IMR-90 (cell line): ENCODE measurements around the gene ZNF613. TPM values are rescaled to one million over a fixed set of nuclear protein-coding genes. Genes with fewer than 3 reads are reported as not detected.

Source experiments
- ATAC-seq: fragments of 200-7000 bp; cut with Tn5 transposase; 2 replicates; pipeline ENCODE4 v1.9.1; 2020; ENCODE audit warnings: low read depth, mild to moderate bottlenecking, moderate library complexity
- BruUV-seq: library from RNA; stranded (reverse); fragments of 400-500 nt; replicated peaks from 2 replicates; lab custom pipeline; 2021; lab: Mats Ljungman, UMichigan
- CTCF ChIA-PET: fragments of 300-600 bp; formaldehyde crosslinking; extraction: SDS; loops from one replicate; lab custom pipeline; 2021; ENCODE audit warnings: antibody characterized with exemption; lab: Yijun Ruan, JAX
- POLR2A ChIA-PET: fragments of 300-600 bp; sonication (Branson Sonifier 250); formaldehyde crosslinking; loops from one replicate; lab custom pipeline; 2022; ENCODE audit warnings: antibody characterized with exemption; ENCODE audit not compliant: unreplicated experiment; lab: Charles Lee
- DNase-seq: peaks from one replicate; pipeline ENCODE4 v3.0.0; 2013
- H2AFZ ChIP-seq: replicated peaks from 2 replicates; pipeline ENCODE3; 2013; ENCODE audit warnings: low read length, mild to moderate bottlenecking; ENCODE audit not compliant: poor library complexity
- H2AK5ac ChIP-seq: 2 replicates; pipeline ENCODE4 v1.6.1; 2013; ENCODE audit warnings: low read depth, low read length, inconsistent platforms
- H2AK9ac ChIP-seq: replicated peaks from 2 replicates; pipeline ENCODE3; 2013; ENCODE audit warnings: mild to moderate bottlenecking, low read depth, low read length, moderate library complexity; ENCODE audit not compliant: poor library complexity
- H2BK120ac ChIP-seq: 2 replicates; pipeline ENCODE4 v1.6.1; 2013; ENCODE audit warnings: low read depth, low read length, inconsistent platforms
- H2BK15ac ChIP-seq: 3 replicates; pipeline ENCODE4 v1.6.1; 2013; ENCODE audit warnings: low read depth, low read length, inconsistent platforms
- H2BK20ac ChIP-seq: 2 replicates; pipeline ENCODE4 v1.6.1; 2013; ENCODE audit warnings: low read depth, mild to moderate bottlenecking, inconsistent platforms, low read length, moderate library complexity
- H2BK5ac ChIP-seq: 2 replicates; pipeline ENCODE4 v1.6.1; 2013; ENCODE audit warnings: mild to moderate bottlenecking, low read depth, low read length, inconsistent platforms; ENCODE audit not compliant: poor library complexity, severe bottlenecking
- H3K14ac ChIP-seq: replicated peaks from 2 replicates; pipeline ENCODE4 v1.6.1; 2013; ENCODE audit warnings: low read depth, low read length, inconsistent platforms
- H3K18ac ChIP-seq: 2 replicates; pipeline ENCODE4 v1.6.1; 2013; ENCODE audit warnings: low read depth, low read length, control low read depth
- H3K23ac ChIP-seq: 2 replicates; pipeline ENCODE4 v1.6.1; 2013; ENCODE audit warnings: low read depth, low read length, inconsistent platforms
- H3K27ac ChIP-seq: 2 replicates; pipeline ENCODE4 v1.5.1; 2013; ENCODE audit warnings: mild to moderate bottlenecking, control low read depth, low read length; ENCODE audit not compliant: insufficient read depth
- H3K27me3 ChIP-seq: 2 replicates; pipeline ENCODE4 v1.6.1; 2013; ENCODE audit warnings: low read length; ENCODE audit not compliant: control insufficient read depth, insufficient read depth
- H3K36me3 ChIP-seq: 2 replicates; pipeline ENCODE4 v1.6.1; 2013; ENCODE audit warnings: low read length, mixed read lengths; ENCODE audit not compliant: control insufficient read depth, insufficient read depth
- H3K4ac ChIP-seq: 2 replicates; pipeline ENCODE4 v1.6.1; 2013; ENCODE audit warnings: low read depth, low read length, inconsistent platforms
- H3K4me1 ChIP-seq: 2 replicates; pipeline ENCODE4 v1.6.1; 2013; ENCODE audit warnings: low read length, mixed read lengths; ENCODE audit not compliant: control insufficient read depth, insufficient read depth
- H3K4me2 ChIP-seq: 2 replicates; pipeline ENCODE4 v1.6.1; 2013; ENCODE audit warnings: low read depth, mild to moderate bottlenecking, control low read depth, low read length, moderate library complexity
- H3K4me3 ChIP-seq: 2 replicates; pipeline ENCODE4 v1.5.1; 2013; ENCODE audit warnings: low read depth, mild to moderate bottlenecking, control low read depth, low read length, moderate library complexity; ENCODE audit not compliant: insufficient read depth
- H3K56ac ChIP-seq: 2 replicates; pipeline ENCODE4 v1.6.1; 2013; ENCODE audit warnings: low read length, inconsistent platforms; ENCODE audit not compliant: insufficient read depth; ENCODE audit errors: extremely low read depth
- H3K79me1 ChIP-seq, 2 experiments: 2 replicates each; pipeline ENCODE4 v1.6.1; 2013; ENCODE audit warnings: low read length in 2 of 2, inconsistent platforms in 1 of 2, low read depth in 1 of 2
- H3K9ac ChIP-seq: 2 replicates; pipeline ENCODE4 v1.6.1; 2013; ENCODE audit warnings: low read depth, low read length, control low read depth
- H3K9me1 ChIP-seq: 2 replicates; pipeline ENCODE4 v1.6.1; 2013; ENCODE audit warnings: low read length, inconsistent platforms; ENCODE audit not compliant: insufficient read depth
- H3K9me3 ChIP-seq: 2 replicates; pipeline ENCODE4 v1.6.1; 2013; ENCODE audit warnings: low read length; ENCODE audit not compliant: control insufficient read depth, insufficient read depth
- H4K20me1 ChIP-seq: 2 replicates; pipeline ENCODE4 v1.6.1; 2013; ENCODE audit warnings: low read length, inconsistent platforms; ENCODE audit not compliant: insufficient read depth
- H4K5ac ChIP-seq: 2 replicates; pipeline ENCODE4 v1.6.1; 2013; ENCODE audit warnings: mild to moderate bottlenecking, low read depth, low read length, control low read depth
- H4K8ac ChIP-seq, 2 experiments: 2 replicates each; pipeline ENCODE4 v1.6.1; 2013; ENCODE audit warnings: low read depth in 2 of 2, low read length in 2 of 2, control low read depth in 1 of 2, inconsistent platforms in 1 of 2
- H4K91ac ChIP-seq: 2 replicates; pipeline ENCODE4 v1.6.1; 2013; ENCODE audit warnings: low read depth, low read length, inconsistent platforms; ENCODE audit not compliant: insufficient read depth
- BHLHE40 ChIP-seq: fragments of 150-350 bp; IDR thresholded peaks from 2 replicates; pipeline ENCODE4 v1.6.1; 2016; ENCODE audit warnings: mild to moderate bottlenecking, low read depth, low read length
- CEBPB ChIP-seq: IDR thresholded peaks from 2 replicates; pipeline ENCODE4 v1.6.1; 2012; ENCODE audit warnings: low read depth, low read length, improper control_type of control experiment
- RAD21 ChIP-seq: IDR thresholded peaks from 2 replicates; pipeline ENCODE4 v1.6.1; 2012; ENCODE audit warnings: low read length, improper control_type of control experiment
- RFX5 ChIP-seq: IDR thresholded peaks from 2 replicates; pipeline ENCODE4 v1.8.0; 2012; ENCODE audit warnings: low read depth, mild to moderate bottlenecking, low read length, moderate library complexity
- WGBS, 2 experiments: methylation state at CpG; one replicate each; pipeline versions ENCODE4 v1.1.5 to v1.1.7; 2013; ENCODE audit warnings: missing lambda C conversion rate in 2 of 2; ENCODE audit not compliant: insufficient read length in 1 of 2; ENCODE audit errors: extremely low coverage in 2 of 2; 5-methylcytosine and 5-hydroxymethylcytosine counted together
- dilution Hi-C: fragments of 300-500 bp; cut with HindIII; formaldehyde crosslinking; loops from one replicate; pipeline ENCODE4 v1.14.3; 2018; ENCODE audit warnings: low sequenced_read_pairs; ENCODE audit not compliant: unreplicated experiment
- in situ Hi-C: fragments of 300-500 bp; cut with MboI; formaldehyde crosslinking; loops from 3 replicates; pipeline ENCODE4 v1.14.3; 2019; ENCODE audit warnings: low sequenced_read_pairs, inconsistent platforms, mixed read lengths
- intact Hi-C: fragments of 100-400 bp; cut with micrococcal nuclease; formaldehyde crosslinking; loops from 2 replicates; pipeline ENCODE4 v1.10.0; 2022
- polyA plus RNA-seq, 3 experiments: library from polyadenylated mRNA; depleted of rRNA; stranded (reverse); fragments of >200 nt; gene quantifications; 2 replicates each; pipeline ENCODE4 v1.2.3, GENCODE V29; 2012; ENCODE audit warnings: low replicate concordance in 1 of 3
- total RNA-seq: library from RNA; depleted of rRNA; stranded (reverse); fragments of >200 nt; gene quantifications from 2 replicates; pipeline ENCODE4 v1.2.3, GENCODE V29; 2012

The ZNF613 gene
- total and polyA plus RNA-seq, 2 of the 4 experiments (the other 2 are of a cell fraction): 3.3 to 10.4 TPM

DNA sequence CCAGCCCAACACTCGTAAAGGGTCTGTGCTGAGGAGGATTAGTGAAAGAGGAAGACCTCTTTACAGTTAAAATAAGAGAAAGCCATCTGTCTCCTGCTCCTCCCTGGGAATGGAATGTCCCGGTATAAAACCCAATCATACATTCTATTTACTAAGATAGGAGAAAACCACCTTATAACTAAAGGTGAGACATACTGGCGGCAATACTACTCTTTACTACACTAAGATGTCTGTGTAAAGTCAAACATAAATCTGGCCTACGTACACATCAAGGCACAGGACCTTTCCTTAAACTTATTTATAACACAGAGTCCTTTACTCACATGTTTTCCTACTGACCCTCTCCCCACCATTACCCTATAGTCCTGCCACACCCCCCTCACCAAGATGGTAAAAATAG is 56.1 kb downstream of the ZNF613 start:
- no peaks in the 10 kb centered on the region for H3K9me1 ChIP-seq
- intact Hi-C loops (no loop called here), dilution Hi-C loops (no loop called here), in situ Hi-C loops (no loop called here)
- no peak overlapping the region for H4K91ac ChIP-seq
- H4K20me1 ChIP-seq: no peaks in the 10 kb centered on the region
- H4K5ac ChIP-seq: no peak overlapping the region
- no peak overlapping the region for H2BK15ac ChIP-seq
- H3K27me3 ChIP-seq: no peaks in the 10 kb centered on the region
- no peak overlapping the region for H3K56ac ChIP-seq
- peaks cover 20 to 21% of the 10 kb centered on the region in 2 experiments for H3K79me1 ChIP-seq
- H3K4me1 ChIP-seq: no peaks in the 10 kb centered on the region
- H3K9ac ChIP-seq: no peak overlapping the region
- H2BK20ac ChIP-seq: no peak overlapping the region
- H2AK5ac ChIP-seq: no peak overlapping the region
- no peak overlapping the region for H2AK9ac ChIP-seq
- H2BK120ac ChIP-seq: no peak overlapping the region
- ATAC-seq (no peak), DNase-seq (no peak)
- no peak overlapping the region for H3K14ac ChIP-seq
- POLR2A ChIA-PET: no interaction called here
- WGBS, 2 experiments: no CpG with 5 or more reads among the region's 4 CpGs
- H3K27ac ChIP-seq: no peak overlapping the region
- no peak overlapping the region for H4K8ac ChIP-seq
- peaks cover 22% of the 10 kb centered on the region for H3K9me3 ChIP-seq
- BruUV-seq: no TSS peak
- TF ChIP-seq RFX5 (no peak), CEBPB (no peak), RAD21 (no peak), BHLHE40 (no peak)
- peaks cover 13% of the 10 kb centered on the region for H3K36me3 ChIP-seq
- no peak overlapping the region for H3K4me2 ChIP-seq
- no peak overlapping the region for H3K4me3 ChIP-seq
- no peak overlapping the region for H3K18ac ChIP-seq
- H2BK5ac ChIP-seq: no peak overlapping the region
- CTCF ChIA-PET: no interaction called here
- no peak overlapping the region for H3K23ac ChIP-seq
- no peak overlapping the region for H3K4ac ChIP-seq
- no peak overlapping the region for H2AFZ ChIP-seq
